Vagina (tissue), 2 donors: ENCODE results near the gene MGME1. TPM values are rescaled to one million over a fixed set of nuclear protein-coding genes. Genes with fewer than 3 reads are reported as not detected.

Experiments used
- DNase-seq, 2 donors: peaks; one replicate each; pipeline ENCODE4 v3.0.0-alpha.2; 2017; ENCODE audit errors: extremely low spot score in 2 of 2
- H3K27ac ChIP-seq: fragments of 200-600 bp; sonication (generic); one replicate; pipeline ENCODE4 v1.5.1; 2019
- H3K27me3 ChIP-seq: fragments of 200-600 bp; sonication (generic); one replicate; pipeline ENCODE4 v1.5.1; 2019
- H3K36me3 ChIP-seq, 2 donors: fragments of 200-600 bp; sonication (generic); one replicate each; pipeline ENCODE4 v1.5.1; 2017 to 2019
- H3K4me1 ChIP-seq: fragments of 200-600 bp; sonication (generic); one replicate; pipeline ENCODE4 v1.5.1; 2019
- H3K4me3 ChIP-seq, 2 donors: fragments of 200-600 bp; sonication (generic); 1 replicate in 1 of 2; 2 replicates in 1 of 2; pipeline ENCODE4 v1.5.1; 2016 to 2019
- H3K9me3 ChIP-seq: fragments of 200-600 bp; sonication (generic); one replicate; pipeline ENCODE4 v1.5.1; 2019
- POLR2A ChIP-seq, 2 donors: fragments of 450-650 bp; IDR thresholded peaks; one replicate each; pipeline ENCODE4 v1.6.1; 2017; ENCODE audit warnings: antibody characterized with exemption in 2 of 2, mild to moderate bottlenecking in 2 of 2, moderate library complexity in 2 of 2
- POLR2AphosphoS5 ChIP-seq, 2 donors: sonication (generic); formaldehyde crosslinking; IDR thresholded peaks; one replicate each; pipeline ENCODE4 v1.9.0; 2017; ENCODE audit warnings: antibody characterized with exemption in 2 of 2, mild to moderate bottlenecking in 2 of 2, low read depth in 1 of 2; ENCODE audit not compliant: insufficient read depth in 1 of 2
- intact Hi-C: fragments of 100-400 bp; cut with DNase I; formaldehyde crosslinking; loops from one replicate; pipeline ENCODE4 v1.15.1; 2023
- total RNA-seq: library from RNA; depleted of rRNA; stranded (reverse); fragments of >200 nt; gene quantifications from one replicate; pipeline ENCODE4 v1.2.3, GENCODE V29; 2016
- TF ChIP-seq, protein P1 (sequence below), 3 experiments: fragments of 450-650 bp in 2 of 3; fragments of 200-600 bp in 1 of 3; sonication (generic) in 1 of 3; IDR thresholded peaks; one replicate each; pipeline ENCODE4 v1.5.1; 2017 to 2019; ENCODE audit warnings: antibody characterized with exemption in 3 of 3, mild to moderate bottlenecking in 2 of 3, moderate library complexity in 2 of 3

Gene MGME1
- total RNA-seq, 1 donor from 2014 or later, result 8.6 TPM

DNA sequence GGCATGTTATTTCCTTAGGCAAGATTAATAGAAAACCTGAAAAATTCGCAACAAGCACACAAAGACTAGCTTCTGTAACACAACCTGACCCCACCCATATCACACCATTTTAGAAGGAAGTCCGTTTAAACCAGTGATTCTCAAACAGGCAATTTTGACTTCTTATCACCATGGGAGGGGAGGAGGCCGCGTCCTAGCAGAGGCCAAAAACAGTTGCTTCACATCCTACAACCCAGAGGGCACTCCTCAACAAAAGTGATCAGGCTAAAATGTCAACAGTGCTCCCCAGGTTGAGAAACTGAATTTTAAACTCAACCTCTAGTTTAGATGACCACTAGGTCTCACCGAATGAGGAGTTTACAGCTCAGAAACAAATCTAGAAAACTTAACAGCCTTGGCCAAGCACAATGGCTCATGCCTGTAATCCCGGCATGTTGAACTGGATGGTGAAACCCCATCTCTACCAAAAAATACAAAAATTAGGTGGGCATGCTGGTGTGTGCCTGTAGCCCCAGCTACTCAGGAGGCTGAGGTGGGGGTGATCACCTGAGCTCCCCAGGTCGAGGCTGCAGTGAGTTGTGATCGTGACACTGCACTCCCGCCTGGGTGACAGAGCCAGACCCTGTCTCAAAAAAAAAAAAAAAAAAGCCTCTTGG lies 3.6 kb upstream of the MGME1 start:
- peak overlapping the region; percentile 92 for H3K27ac ChIP-seq
- peaks cover 76% of the 10 kb centered on the region for H3K4me1 ChIP-seq
- DNase-seq, result no peak
- TF ChIP-seq, protein P1, sequence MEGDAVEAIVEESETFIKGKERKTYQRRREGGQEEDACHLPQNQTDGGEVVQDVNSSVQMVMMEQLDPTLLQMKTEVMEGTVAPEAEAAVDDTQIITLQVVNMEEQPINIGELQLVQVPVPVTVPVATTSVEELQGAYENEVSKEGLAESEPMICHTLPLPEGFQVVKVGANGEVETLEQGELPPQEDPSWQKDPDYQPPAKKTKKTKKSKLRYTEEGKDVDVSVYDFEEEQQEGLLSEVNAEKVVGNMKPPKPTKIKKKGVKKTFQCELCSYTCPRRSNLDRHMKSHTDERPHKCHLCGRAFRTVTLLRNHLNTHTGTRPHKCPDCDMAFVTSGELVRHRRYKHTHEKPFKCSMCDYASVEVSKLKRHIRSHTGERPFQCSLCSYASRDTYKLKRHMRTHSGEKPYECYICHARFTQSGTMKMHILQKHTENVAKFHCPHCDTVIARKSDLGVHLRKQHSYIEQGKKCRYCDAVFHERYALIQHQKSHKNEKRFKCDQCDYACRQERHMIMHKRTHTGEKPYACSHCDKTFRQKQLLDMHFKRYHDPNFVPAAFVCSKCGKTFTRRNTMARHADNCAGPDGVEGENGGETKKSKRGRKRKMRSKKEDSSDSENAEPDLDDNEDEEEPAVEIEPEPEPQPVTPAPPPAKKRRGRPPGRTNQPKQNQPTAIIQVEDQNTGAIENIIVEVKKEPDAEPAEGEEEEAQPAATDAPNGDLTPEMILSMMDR (IDR thresholded peaks at IDR 0.05), result no peak
- TF ChIP-seq POLR2AphosphoS5 (IDR thresholded peaks at IDR 0.05; ENCODE audit: insufficient read depth in 1 of 2, low read depth in 1 of 2) (no peak), POLR2A (IDR thresholded peaks at IDR 0.05) (no peak)
- H3K36me3 ChIP-seq, result no peaks in the 10 kb centered on the region
- intact Hi-C loops, result loop anchor here (5.0 kb wide), 1 partner anchor 283 kb away; the partner anchor contains the start of gene RRBP1
- no peaks in the 10 kb centered on the region for H3K27me3 ChIP-seq
- peak overlapping the region in 1 of 2 donors; percentile 75 for H3K4me3 ChIP-seq
- H3K9me3 ChIP-seq, result no peaks in the 10 kb centered on the region

DNA sequence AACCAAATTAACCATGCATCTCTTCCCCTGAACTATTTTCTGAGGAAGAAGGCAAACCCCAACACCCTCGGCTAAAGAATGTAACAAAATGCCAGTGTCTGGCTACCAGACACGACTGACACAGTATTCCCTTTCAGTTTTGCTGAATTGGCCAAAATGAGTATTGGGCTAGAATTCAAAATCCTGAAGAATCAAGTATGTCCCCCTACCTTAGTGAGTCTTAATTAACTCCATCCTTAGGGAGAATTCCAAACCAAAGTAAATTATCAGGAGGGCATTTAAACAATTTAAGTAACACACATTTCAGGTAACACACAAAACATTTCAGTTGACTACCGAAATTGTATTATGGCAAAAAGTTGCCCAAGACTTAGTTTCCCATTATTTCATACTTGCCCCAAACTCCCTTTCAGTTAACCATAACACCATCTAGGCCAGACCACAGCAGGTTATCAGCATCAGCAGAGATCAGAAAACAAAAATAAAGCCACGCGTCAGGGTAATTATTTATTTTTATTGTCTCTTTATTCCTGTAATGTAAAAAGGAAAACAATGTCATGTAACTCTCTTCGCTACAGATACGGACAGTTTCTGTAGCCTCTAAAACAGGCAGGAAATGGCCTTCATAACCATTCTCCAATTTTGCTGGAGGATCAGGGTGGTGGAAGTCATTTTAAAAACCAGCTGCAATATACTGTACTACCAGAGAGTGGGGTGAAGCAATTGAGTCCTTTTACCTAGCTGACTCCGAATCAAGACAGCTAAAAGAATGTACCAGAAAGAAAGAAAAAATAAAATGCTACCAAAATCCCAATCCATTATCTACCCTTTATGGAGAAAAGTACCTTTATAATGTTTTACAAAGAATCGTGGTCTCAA lies 2.1 kb upstream of the MGME1 start:
- Histone ChIP-seq H3K4me3 (peak overlapping the region; percentile 75 to 91), H3K9me3 (no peaks in the 10 kb centered on the region), H3K27me3 (no peaks in the 10 kb centered on the region), H3K36me3 (no peaks in the 10 kb centered on the region), H3K27ac (peak overlapping the region; percentile 92), H3K4me1 (peaks cover 77% of the 10 kb centered on the region)
- no peak for TF ChIP-seq POLR2A (IDR thresholded peaks at IDR 0.05)
- TF ChIP-seq POLR2AphosphoS5 (IDR thresholded peaks at IDR 0.05; ENCODE audit: insufficient read depth in 1 of 2, low read depth in 1 of 2), result no peak
- TF ChIP-seq, protein P1 (IDR thresholded peaks at IDR 0.05), result no peak
- intact Hi-C loops, result loop anchor here (5.0 kb wide), 1 partner anchor 284 kb away; the partner anchor contains the start of gene RRBP1
- DNase-seq, result no peak

DNA sequence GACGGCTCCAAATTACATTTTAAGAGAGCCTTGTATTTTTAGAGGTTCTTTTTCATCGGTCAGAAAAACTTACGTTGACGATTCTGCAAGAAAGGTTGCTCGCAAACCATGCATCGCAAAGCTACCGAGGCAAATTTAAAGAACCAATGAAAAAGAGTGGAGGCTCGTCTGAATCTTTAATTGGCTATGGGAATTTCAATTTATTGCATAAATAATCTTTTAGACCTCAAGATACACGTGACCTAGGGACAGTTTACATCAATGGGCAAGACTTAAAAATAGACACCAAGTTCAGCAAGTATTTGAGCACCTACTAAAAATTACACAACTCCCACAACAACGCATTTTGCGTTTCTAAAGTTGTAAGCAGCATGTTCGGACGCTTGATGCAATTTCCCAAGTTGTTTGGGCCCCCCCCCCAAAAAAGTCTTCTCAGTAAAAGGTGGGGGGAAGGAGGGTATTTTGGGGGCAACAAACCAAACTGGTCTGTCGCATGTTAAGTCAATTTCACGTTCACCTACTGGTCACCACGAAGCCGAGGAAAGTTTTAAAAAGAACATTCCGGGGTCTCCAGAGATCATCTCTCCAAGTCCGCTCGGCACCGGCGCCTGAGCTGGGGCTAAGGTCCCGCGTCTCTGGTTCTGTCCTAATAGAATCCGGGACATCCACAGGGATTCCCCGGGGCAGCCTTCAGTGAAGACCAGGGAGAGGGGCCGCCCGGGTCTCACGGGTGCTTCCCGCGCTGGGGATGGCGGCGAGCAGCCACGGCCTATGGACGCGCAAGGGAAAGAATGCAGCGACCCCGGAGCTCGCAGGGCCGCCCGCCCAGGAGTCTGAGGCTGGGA lies 1.1 kb upstream of the MGME1 start:
- Histone ChIP-seq H3K27ac (peak overlapping the region; percentile 92), H3K4me3 (peak overlapping the region; percentile 75 to 91), H3K9me3 (no peaks in the 10 kb centered on the region), H3K4me1 (peaks cover 77% of the 10 kb centered on the region), H3K36me3 (no peaks in the 10 kb centered on the region), H3K27me3 (no peaks in the 10 kb centered on the region)
- DNase-seq, result peak in 1 of 2 donors; percentile 91
- intact Hi-C loops, result loop anchor here (5.0 kb wide), 1 partner anchor 285 kb away; the partner anchor contains the start of gene RRBP1
- TF ChIP-seq POLR2AphosphoS5 (IDR thresholded peaks at IDR 0.05; ENCODE audit: insufficient read depth in 1 of 2, low read depth in 1 of 2) (no peak), POLR2A (IDR thresholded peaks at IDR 0.05) (no peak)
- TF ChIP-seq, protein P1 (IDR thresholded peaks at IDR 0.05), result no peak

DNA sequence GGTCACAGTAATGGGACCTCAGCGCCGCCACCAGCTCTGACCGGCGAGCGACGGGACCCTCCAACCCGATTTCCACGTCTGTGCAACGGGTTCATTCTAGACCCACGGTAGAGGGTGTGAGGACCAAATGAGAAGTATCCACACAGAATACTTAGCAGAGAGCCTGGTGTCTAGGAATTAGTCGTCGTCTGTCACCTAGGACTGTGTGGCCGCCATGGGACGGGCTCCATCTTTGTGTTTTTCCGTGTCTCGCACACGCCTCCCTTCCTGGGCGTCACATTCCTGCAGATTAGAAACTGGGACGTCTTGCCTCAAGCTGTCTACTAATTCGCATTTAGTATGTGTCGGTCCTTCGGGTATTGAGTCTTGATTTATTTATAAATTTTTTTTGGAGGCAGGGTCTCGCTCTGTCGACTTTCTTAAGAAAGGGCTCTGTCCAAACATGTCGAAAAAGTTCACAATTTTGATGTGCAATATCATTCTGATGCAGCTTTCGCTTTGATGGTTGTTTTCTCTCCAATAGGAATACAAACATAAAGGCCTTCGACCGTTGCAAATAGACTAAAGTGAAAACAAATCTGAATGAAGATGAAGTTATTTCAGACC lies 563 bp downstream of the MGME1 start:
- no peaks in the 10 kb centered on the region for H3K27me3 ChIP-seq
- TF ChIP-seq, protein P1 (IDR thresholded peaks at IDR 0.05), result no peak
- TF ChIP-seq POLR2A (IDR thresholded peaks at IDR 0.05) (no peak), POLR2AphosphoS5 (IDR thresholded peaks at IDR 0.05; ENCODE audit: insufficient read depth in 1 of 2, low read depth in 1 of 2) (no peak)
- peaks cover 71% of the 10 kb centered on the region for H3K4me1 ChIP-seq
- DNase-seq, result no peak
- H3K4me3 ChIP-seq, result peak overlapping the region; percentile 75 to 91
- peak overlapping the region; percentile 92 for H3K27ac ChIP-seq
- H3K36me3 ChIP-seq, result no peaks in the 10 kb centered on the region
- intact Hi-C loops, result loop anchor here (5.0 kb wide), 1 partner anchor 287 kb away; the partner anchor contains the start of gene RRBP1
- no peaks in the 10 kb centered on the region for H3K9me3 ChIP-seq
